Myocyte (in vitro differentiated cells): ENCODE measurements around the gene FHOD3. TPM values are rescaled to one million over a fixed set of nuclear protein-coding genes. Genes with fewer than 3 reads are reported as not detected.
"Not testable (repeated sequence)": the region's sequence is repeated elsewhere in the genome, so short reads cannot be mapped to it uniquely, and the experiment has no call there.

Experiments used
- DNase-seq: peaks from one replicate; pipeline ENCODE4 v3.0.0-alpha.2; 2012; ENCODE audit warnings: low read depth
- total RNA-seq: library from RNA; depleted of rRNA; stranded (reverse); fragments of >200 nt; gene quantifications from 2 replicates; pipeline ENCODE4 v1.2.3, GENCODE V29; 2014

FHOD3 gene
- total RNA-seq, 1 donor from 2014 or later: 57.5 TPM

GRCh38 chr18:36441426-36442240 is 144.1 kb downstream of the FHOD3 start:
- peak; percentile 76 for DNase-seq

GRCh38 chr18:36442717-36443116 is 145.2 kb downstream of the FHOD3 start:
- no peak for DNase-seq

- DNase-seq: no peak
Observed at GRCh38 chr18:36446059-36446458, 148.5 kb downstream of the FHOD3 start.

- no peak for DNase-seq
Observed at GRCh38 chr18:36448384-36449290, 151.1 kb downstream of the FHOD3 start.

- no peak for DNase-seq
Observed at GRCh38 chr18:36449451-36449850, 151.9 kb downstream of the FHOD3 start.

- DNase-seq: no peak
Observed at GRCh38 chr18:36450264-36450663, 152.8 kb downstream of the FHOD3 start.

- no peak for DNase-seq
Observed at GRCh38 chr18:36451454-36452251, 154.1 kb downstream of the FHOD3 start.

GRCh38 chr18:36454245-36454644 is 156.7 kb downstream of the FHOD3 start:
- no peak for DNase-seq

- no peak for DNase-seq
Observed at GRCh38 chr18:36454848-36455458, 157.4 kb downstream of the FHOD3 start.

- no peak for DNase-seq
Observed at GRCh38 chr18:36455931-36456330, 158.4 kb downstream of the FHOD3 start.

GRCh38 chr18:36456622-36457021 is 159.1 kb downstream of the FHOD3 start:
- DNase-seq: no peak

- DNase-seq: no peak
Observed at GRCh38 chr18:36457683-36458082, 160.2 kb downstream of the FHOD3 start.

- no peak for DNase-seq
Observed at GRCh38 chr18:36458306-36458705, 160.8 kb downstream of the FHOD3 start.

- DNase-seq: no peak
Observed at GRCh38 chr18:36459203-36459602, 161.7 kb downstream of the FHOD3 start.

GRCh38 chr18:36459786-36460185 is 162.3 kb downstream of the FHOD3 start:
- no peak for DNase-seq

GRCh38 chr18:36460324-36460850 is 162.9 kb downstream of the FHOD3 start:
- DNase-seq: no peak

- DNase-seq: no peak
Observed at GRCh38 chr18:36460854-36461253, 163.3 kb downstream of the FHOD3 start.

- DNase-seq: no peak
Observed at GRCh38 chr18:36461551-36461987, 164.1 kb downstream of the FHOD3 start.

GRCh38 chr18:36463516-36463915 is 166.0 kb downstream of the FHOD3 start:
- DNase-seq: not testable (repeated sequence)

- no peak for DNase-seq
Observed at GRCh38 chr18:36464126-36464651, 166.7 kb downstream of the FHOD3 start.
